GM12878 (cell line): ENCODE data around the gene VASH2. TPM values are rescaled to one million over a fixed set of nuclear protein-coding genes. Genes with fewer than 3 reads are reported as not detected.
A peak's percentile ranks its signal among the peaks of the same experiment; 100 is the strongest.

Experiments
- BCL11A ChIP-seq: IDR thresholded peaks from 2 replicates; pipeline ENCODE4 v1.6.1; 2011; ENCODE audit warnings: low read depth, low read length
- CREM ChIP-seq: IDR thresholded peaks from 2 replicates; pipeline ENCODE4 v1.6.1; 2014; ENCODE audit warnings: antibody characterized with exemption, low read depth
- IKZF2 ChIP-seq, 2 experiments: fragments of 450-650 bp; IDR thresholded peaks; 2 replicates each; pipeline ENCODE4 v1.6.1; 2017; ENCODE audit warnings: mild to moderate bottlenecking in 2 of 2, moderate library complexity in 2 of 2
- KDM1A ChIP-seq: fragments of 200-600 bp; sonication (generic); IDR thresholded peaks from 2 replicates; pipeline ENCODE4 v1.6.1; 2016; ENCODE audit warnings: borderline replicate concordance
- MYC ChIP-seq: IDR thresholded peaks from 2 replicates; pipeline ENCODE4 v1.6.1; 2011; ENCODE audit warnings: mild to moderate bottlenecking, low read length, moderate library complexity, inconsistent platforms; ENCODE audit not compliant: insufficient read depth, insufficient replicate concordance, insufficient read length, severe bottlenecking
- POLR2AphosphoS2 ChIP-seq: IDR thresholded peaks from 2 replicates; pipeline ENCODE4 v1.6.1; 2011; ENCODE audit warnings: low read depth, mild to moderate bottlenecking, low read length, improper control_type of control experiment, moderate library complexity
- POLR2AphosphoS5 ChIP-seq: IDR thresholded peaks from 2 replicates; pipeline ENCODE4 v1.6.1; 2011; ENCODE audit warnings: mild to moderate bottlenecking, low read length, inconsistent platforms
- RAD51 ChIP-seq: fragments of 450-650 bp; IDR thresholded peaks from 2 replicates; pipeline ENCODE4 v1.6.1; 2016; ENCODE audit warnings: moderate library complexity, mild to moderate bottlenecking, inconsistent platforms
- RUNX3 ChIP-seq: IDR thresholded peaks from 2 replicates; pipeline ENCODE4 v1.6.1; 2012; ENCODE audit warnings: low read length, inconsistent platforms
- SREBF1 ChIP-seq: IDR thresholded peaks from 2 replicates; pipeline ENCODE4 v1.6.1; 2012; ENCODE audit warnings: mild to moderate bottlenecking, low read length
- ZNF217 ChIP-seq: fragments of 450-650 bp; IDR thresholded peaks from 2 replicates; pipeline ENCODE4 v1.6.1; 2017; ENCODE audit warnings: antibody characterized with exemption, mild to moderate bottlenecking
- polyA plus RNA-seq, 11 experiments: library from polyadenylated mRNA; depleted of rRNA in 4 of 11; unstranded in 6 of 11; stranded (reverse) in 5 of 11; fragments of >200 nt; fragmentation: Nextera tagmentation in 4 of 11; fragmentation: Illumina TruSeq in 1 of 11; extraction: Ambion mirVana in 4 of 11; extraction: Trizol in 1 of 11; gene quantifications; 1 replicate in 1 of 11; 2 replicates in 10 of 11; pipeline versions ENCODE4 v1.2.1 to v1.2.3, GENCODE V29; 2011 to 2016; ENCODE audit warnings: inconsistent platforms in 2 of 11, missing spikeins in 2 of 11, low read depth in 1 of 11
- total RNA-seq, 4 experiments: library from RNA; depleted of rRNA in 3 of 4; stranded (reverse); fragments of >200 nt in 3 of 4; fragmentation: Illumina TruSeq in 1 of 4; extraction: Trizol in 1 of 4; gene quantifications; 2 replicates each; pipeline versions ENCODE4 v1.2.1 to v1.2.3, GENCODE V29; 2013 to 2021
- TF ChIP-seq, protein P1 (sequence below), 3 experiments: IDR thresholded peaks in 2 of 3; conservative IDR thresholded peaks in 1 of 3; 2 replicates each; pipeline ENCODE4 v1.5.1; 2011; ENCODE audit warnings: low read depth in 3 of 3, low read length in 3 of 3, mild to moderate bottlenecking in 3 of 3, control low read depth in 2 of 3, moderate library complexity in 2 of 3, inconsistent platforms in 1 of 3, mixed read lengths in 1 of 3; ENCODE audit not compliant: control insufficient read depth in 2 of 3, insufficient read depth in 1 of 3; ENCODE audit errors: extremely low read depth in 1 of 3
- TF ChIP-seq, protein P2 (sequence below): IDR thresholded peaks from 2 replicates; pipeline ENCODE4 v1.6.1; 2012; ENCODE audit warnings: low read length, inconsistent platforms
- TF ChIP-seq, protein P3 (sequence below): fragments of 150-350 bp; IDR thresholded peaks from 2 replicates; pipeline ENCODE4 v1.6.1; 2016; ENCODE audit warnings: low read depth, low read length
- TF ChIP-seq, protein P4 (sequence below): IDR thresholded peaks from 2 replicates; pipeline ENCODE4 v1.6.1; 2012; ENCODE audit warnings: low read depth, low read length, improper control_type of control experiment
- TF ChIP-seq, protein P5 (sequence below): IDR thresholded peaks from 2 replicates; pipeline ENCODE4 v1.6.1; 2011; ENCODE audit warnings: low read depth, low read length, improper control_type of control experiment, borderline replicate concordance
- TF ChIP-seq, protein P6 (sequence below): fragments of 450-650 bp; formaldehyde crosslinking; IDR thresholded peaks from 2 replicates; pipeline ENCODE4 v1.4.0; 2020; ENCODE audit warnings: mild to moderate bottlenecking, moderate library complexity
- TF ChIP-seq, protein P7 (sequence below): IDR thresholded peaks from 2 replicates; pipeline ENCODE4 v1.6.1; 2011; ENCODE audit warnings: low read depth, mild to moderate bottlenecking, low read length, moderate library complexity, borderline replicate concordance; ENCODE audit errors: extremely low read depth

Gene VASH2
- total and polyA plus RNA-seq, 10 of the 15 experiments (the other 5 are each of a cell fraction or from before 2014, with no cell fraction given) = 5.4 to 29.7 (median 21.7) TPM

DNA sequence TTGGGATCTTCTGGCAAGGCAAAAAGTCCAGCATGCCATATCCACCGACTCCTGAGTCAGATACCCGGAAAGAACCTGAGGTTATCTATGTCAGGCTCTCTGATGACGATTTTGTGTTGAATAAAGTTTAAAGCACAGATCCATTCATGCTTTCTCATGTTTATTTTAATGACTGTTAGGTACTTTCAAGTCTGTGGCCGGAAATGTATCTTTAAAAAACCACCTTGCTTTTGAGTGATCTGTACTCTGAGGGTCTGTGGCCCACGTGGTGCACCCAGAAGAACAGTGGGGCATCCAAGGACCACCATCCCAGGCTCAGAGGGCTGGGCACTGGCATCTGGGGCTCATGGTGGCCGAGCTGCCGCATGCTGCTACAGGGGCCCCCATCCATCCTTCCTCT lies 30.1 kb upstream of the VASH2 start (continued):
- TF ChIP-seq, protein P1, sequence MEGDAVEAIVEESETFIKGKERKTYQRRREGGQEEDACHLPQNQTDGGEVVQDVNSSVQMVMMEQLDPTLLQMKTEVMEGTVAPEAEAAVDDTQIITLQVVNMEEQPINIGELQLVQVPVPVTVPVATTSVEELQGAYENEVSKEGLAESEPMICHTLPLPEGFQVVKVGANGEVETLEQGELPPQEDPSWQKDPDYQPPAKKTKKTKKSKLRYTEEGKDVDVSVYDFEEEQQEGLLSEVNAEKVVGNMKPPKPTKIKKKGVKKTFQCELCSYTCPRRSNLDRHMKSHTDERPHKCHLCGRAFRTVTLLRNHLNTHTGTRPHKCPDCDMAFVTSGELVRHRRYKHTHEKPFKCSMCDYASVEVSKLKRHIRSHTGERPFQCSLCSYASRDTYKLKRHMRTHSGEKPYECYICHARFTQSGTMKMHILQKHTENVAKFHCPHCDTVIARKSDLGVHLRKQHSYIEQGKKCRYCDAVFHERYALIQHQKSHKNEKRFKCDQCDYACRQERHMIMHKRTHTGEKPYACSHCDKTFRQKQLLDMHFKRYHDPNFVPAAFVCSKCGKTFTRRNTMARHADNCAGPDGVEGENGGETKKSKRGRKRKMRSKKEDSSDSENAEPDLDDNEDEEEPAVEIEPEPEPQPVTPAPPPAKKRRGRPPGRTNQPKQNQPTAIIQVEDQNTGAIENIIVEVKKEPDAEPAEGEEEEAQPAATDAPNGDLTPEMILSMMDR (IDR thresholded peaks at IDR 0.05 in 2 of 3, conservative IDR thresholded peaks at IDR 0.05 in 1 of 3; ENCODE audit: control insufficient read depth in 2 of 3, extremely low read depth in 1 of 3, insufficient read depth in 1 of 3, low read depth in 3 of 3, low read length in 3 of 3) = no peak
- TF ChIP-seq SREBF1 (no peak), BCL11A (no peak), RAD51 (peak; percentile 51; the same call in 1 of the 2 replicates), ZNF217 (no peak), MYC (no peak), IKZF2 (IDR thresholded peaks at IDR 0.05) (peak; percentile 22 to 24; a peak in 1 of 4 replicates), KDM1A (no peak), CREM (peak; percentile 62; the same call in 1 of the 2 replicates), RUNX3 (peak; percentile 82), POLR2AphosphoS5 (no peak), POLR2AphosphoS2 (no peak)
- TF ChIP-seq, protein P2, sequence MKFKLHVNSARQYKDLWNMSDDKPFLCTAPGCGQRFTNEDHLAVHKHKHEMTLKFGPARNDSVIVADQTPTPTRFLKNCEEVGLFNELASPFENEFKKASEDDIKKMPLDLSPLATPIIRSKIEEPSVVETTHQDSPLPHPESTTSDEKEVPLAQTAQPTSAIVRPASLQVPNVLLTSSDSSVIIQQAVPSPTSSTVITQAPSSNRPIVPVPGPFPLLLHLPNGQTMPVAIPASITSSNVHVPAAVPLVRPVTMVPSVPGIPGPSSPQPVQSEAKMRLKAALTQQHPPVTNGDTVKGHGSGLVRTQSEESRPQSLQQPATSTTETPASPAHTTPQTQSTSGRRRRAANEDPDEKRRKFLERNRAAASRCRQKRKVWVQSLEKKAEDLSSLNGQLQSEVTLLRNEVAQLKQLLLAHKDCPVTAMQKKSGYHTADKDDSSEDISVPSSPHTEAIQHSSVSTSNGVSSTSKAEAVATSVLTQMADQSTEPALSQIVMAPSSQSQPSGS = peak; percentile 37; the same call in 1 of the 2 replicates
- TF ChIP-seq, protein P3, sequence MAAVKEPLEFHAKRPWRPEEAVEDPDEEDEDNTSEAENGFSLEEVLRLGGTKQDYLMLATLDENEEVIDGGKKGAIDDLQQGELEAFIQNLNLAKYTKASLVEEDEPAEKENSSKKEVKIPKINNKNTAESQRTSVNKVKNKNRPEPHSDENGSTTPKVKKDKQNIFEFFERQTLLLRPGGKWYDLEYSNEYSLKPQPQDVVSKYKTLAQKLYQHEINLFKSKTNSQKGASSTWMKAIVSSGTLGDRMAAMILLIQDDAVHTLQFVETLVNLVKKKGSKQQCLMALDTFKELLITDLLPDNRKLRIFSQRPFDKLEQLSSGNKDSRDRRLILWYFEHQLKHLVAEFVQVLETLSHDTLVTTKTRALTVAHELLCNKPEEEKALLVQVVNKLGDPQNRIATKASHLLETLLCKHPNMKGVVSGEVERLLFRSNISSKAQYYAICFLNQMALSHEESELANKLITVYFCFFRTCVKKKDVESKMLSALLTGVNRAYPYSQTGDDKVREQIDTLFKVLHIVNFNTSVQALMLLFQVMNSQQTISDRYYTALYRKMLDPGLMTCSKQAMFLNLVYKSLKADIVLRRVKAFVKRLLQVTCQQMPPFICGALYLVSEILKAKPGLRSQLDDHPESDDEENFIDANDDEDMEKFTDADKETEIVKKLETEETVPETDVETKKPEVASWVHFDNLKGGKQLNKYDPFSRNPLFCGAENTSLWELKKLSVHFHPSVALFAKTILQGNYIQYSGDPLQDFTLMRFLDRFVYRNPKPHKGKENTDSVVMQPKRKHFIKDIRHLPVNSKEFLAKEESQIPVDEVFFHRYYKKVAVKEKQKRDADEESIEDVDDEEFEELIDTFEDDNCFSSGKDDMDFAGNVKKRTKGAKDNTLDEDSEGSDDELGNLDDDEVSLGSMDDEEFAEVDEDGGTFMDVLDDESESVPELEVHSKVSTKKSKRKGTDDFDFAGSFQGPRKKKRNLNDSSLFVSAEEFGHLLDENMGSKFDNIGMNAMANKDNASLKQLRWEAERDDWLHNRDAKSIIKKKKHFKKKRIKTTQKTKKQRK = no peak
- TF ChIP-seq, protein P4, sequence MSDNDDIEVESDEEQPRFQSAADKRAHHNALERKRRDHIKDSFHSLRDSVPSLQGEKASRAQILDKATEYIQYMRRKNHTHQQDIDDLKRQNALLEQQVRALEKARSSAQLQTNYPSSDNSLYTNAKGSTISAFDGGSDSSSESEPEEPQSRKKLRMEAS = no peak
- TF ChIP-seq, protein P5, sequence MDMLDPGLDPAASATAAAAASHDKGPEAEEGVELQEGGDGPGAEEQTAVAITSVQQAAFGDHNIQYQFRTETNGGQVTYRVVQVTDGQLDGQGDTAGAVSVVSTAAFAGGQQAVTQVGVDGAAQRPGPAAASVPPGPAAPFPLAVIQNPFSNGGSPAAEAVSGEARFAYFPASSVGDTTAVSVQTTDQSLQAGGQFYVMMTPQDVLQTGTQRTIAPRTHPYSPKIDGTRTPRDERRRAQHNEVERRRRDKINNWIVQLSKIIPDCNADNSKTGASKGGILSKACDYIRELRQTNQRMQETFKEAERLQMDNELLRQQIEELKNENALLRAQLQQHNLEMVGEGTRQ = peak; percentile 28
- TF ChIP-seq, protein P6, sequence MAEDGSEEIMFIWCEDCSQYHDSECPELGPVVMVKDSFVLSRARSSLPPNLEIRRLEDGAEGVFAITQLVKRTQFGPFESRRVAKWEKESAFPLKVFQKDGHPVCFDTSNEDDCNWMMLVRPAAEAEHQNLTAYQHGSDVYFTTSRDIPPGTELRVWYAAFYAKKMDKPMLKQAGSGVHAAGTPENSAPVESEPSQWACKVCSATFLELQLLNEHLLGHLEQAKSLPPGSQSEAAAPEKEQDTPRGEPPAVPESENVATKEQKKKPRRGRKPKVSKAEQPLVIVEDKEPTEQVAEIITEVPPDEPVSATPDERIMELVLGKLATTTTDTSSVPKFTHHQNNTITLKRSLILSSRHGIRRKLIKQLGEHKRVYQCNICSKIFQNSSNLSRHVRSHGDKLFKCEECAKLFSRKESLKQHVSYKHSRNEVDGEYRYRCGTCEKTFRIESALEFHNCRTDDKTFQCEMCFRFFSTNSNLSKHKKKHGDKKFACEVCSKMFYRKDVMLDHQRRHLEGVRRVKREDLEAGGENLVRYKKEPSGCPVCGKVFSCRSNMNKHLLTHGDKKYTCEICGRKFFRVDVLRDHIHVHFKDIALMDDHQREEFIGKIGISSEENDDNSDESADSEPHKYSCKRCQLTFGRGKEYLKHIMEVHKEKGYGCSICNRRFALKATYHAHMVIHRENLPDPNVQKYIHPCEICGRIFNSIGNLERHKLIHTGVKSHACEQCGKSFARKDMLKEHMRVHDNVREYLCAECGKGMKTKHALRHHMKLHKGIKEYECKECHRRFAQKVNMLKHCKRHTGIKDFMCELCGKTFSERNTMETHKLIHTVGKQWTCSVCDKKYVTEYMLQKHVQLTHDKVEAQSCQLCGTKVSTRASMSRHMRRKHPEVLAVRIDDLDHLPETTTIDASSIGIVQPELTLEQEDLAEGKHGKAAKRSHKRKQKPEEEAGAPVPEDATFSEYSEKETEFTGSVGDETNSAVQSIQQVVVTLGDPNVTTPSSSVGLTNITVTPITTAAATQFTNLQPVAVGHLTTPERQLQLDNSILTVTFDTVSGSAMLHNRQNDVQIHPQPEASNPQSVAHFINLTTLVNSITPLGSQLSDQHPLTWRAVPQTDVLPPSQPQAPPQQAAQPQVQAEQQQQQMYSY (CRISPR knock-in tag) = no peak
- TF ChIP-seq, protein P7, sequence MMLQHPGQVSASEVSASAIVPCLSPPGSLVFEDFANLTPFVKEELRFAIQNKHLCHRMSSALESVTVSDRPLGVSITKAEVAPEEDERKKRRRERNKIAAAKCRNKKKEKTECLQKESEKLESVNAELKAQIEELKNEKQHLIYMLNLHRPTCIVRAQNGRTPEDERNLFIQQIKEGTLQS = no peak
